HEK293T (cell line): ENCODE data around the gene RLBP1.
A peak's percentile ranks its signal among the peaks of the same experiment; 100 is the strongest.

Experiments used
- CTCF ChIA-PET: fragments of 350-600 bp; formaldehyde crosslinking; extraction: SDS; loops from one replicate; lab custom pipeline; 2021; ENCODE audit warnings: antibody characterized with exemption, inconsistent platforms; lab: Yijun Ruan, JAX
- POLR2A ChIA-PET: fragments of 350-600 bp; formaldehyde crosslinking; extraction: SDS; loops from one replicate; lab custom pipeline; 2020; ENCODE audit warnings: antibody characterized with exemption, inconsistent platforms; lab: Yijun Ruan, JAX
- DNase-seq: peaks from one replicate; pipeline ENCODE4 v3.0.0; 2012; ENCODE audit warnings: mixed read lengths; ENCODE audit errors: extremely low spot score
- ARNT ChIP-seq: fragments of 450-650 bp; IDR thresholded peaks from 2 replicates; pipeline ENCODE4 v1.6.1; 2017; ENCODE audit warnings: mild to moderate bottlenecking
- BHLHE40 ChIP-seq: fragments of 450-650 bp; IDR thresholded peaks from 2 replicates; pipeline ENCODE4 v1.6.1; 2016; ENCODE audit warnings: mild to moderate bottlenecking, moderate library complexity, borderline replicate concordance
- CTBP1 ChIP-seq: fragments of 450-650 bp; IDR thresholded peaks from 2 replicates; pipeline ENCODE4 v1.6.1; 2016; ENCODE audit warnings: borderline replicate concordance
- ELF4 ChIP-seq: fragments of 450-650 bp; IDR thresholded peaks from 2 replicates; pipeline ENCODE4 v1.6.1; 2017; ENCODE audit warnings: antibody characterized with exemption
- FOXA1 ChIP-seq: fragments of 450-650 bp; IDR thresholded peaks from 2 replicates; pipeline ENCODE4 v1.6.1; 2016; ENCODE audit warnings: mild to moderate bottlenecking
- FOXK2 ChIP-seq: fragments of 450-650 bp; IDR thresholded peaks from 2 replicates; pipeline ENCODE4 v1.6.1; 2016; ENCODE audit warnings: mild to moderate bottlenecking
- FOXM1 ChIP-seq: fragments of 450-650 bp; IDR thresholded peaks from 2 replicates; pipeline ENCODE4 v1.6.1; 2017; ENCODE audit warnings: mild to moderate bottlenecking, borderline replicate concordance
- HDGF ChIP-seq: fragments of 450-650 bp; IDR thresholded peaks from 2 replicates; pipeline ENCODE4 v1.6.1; 2017; ENCODE audit warnings: antibody characterized with exemption, borderline replicate concordance
- L3MBTL2 ChIP-seq: fragments of 450-650 bp; conservative IDR thresholded peaks from 2 replicates; pipeline ENCODE4 v1.6.1; 2016; ENCODE audit warnings: mild to moderate bottlenecking
- LEF1 ChIP-seq: fragments of 450-650 bp; IDR thresholded peaks from 2 replicates; pipeline ENCODE4 v1.6.1; 2017; ENCODE audit warnings: mild to moderate bottlenecking, borderline replicate concordance
- NFRKB ChIP-seq: fragments of 450-650 bp; IDR thresholded peaks from 2 replicates; pipeline ENCODE4 v1.6.1; 2016; ENCODE audit warnings: mild to moderate bottlenecking, moderate library complexity
- SP1 ChIP-seq: fragments of 450-650 bp; IDR thresholded peaks from 2 replicates; pipeline ENCODE4 v1.6.1; 2017
- SUZ12 ChIP-seq: fragments of 450-650 bp; IDR thresholded peaks from 2 replicates; pipeline ENCODE4 v1.6.1; 2016; ENCODE audit warnings: mild to moderate bottlenecking
- TARDBP ChIP-seq: fragments of 450-650 bp; IDR thresholded peaks from 2 replicates; pipeline ENCODE4 v1.6.1; 2016
- ZNF384 ChIP-seq: fragments of 450-650 bp; IDR thresholded peaks from 2 replicates; pipeline ENCODE4 v1.6.1; 2016
- TF ChIP-seq, protein P1 (sequence below): fragments of 450-650 bp; IDR thresholded peaks from 2 replicates; pipeline ENCODE4 v1.6.1; 2016

Gene RLBP1

DNA sequence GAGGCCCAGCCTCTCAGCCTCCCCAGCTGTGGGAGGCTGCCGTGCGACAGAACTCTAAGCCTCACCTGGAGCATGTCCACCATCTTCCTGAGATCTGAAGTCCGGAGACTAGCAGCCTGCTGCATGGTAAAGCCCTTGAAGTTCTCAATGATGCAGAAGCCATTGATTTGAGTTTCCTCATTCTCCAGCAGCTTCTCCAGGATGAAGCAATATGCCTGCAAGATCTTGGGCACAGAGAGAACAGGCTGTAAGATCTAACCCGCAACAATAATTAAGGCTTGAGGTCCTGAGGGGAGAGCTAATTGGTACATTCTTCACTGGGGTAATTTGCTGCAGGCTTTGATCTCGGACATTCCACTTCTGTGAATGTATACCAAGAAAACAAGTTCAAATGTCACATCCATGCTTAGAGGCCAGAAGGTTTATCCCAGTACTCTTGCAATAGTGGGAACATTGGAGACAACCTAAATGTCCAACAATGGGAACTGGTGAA lies 9.7 kb downstream of the RLBP1 start:
- no peak for TF ChIP-seq LEF1
- no peak for TF ChIP-seq FOXK2
- no peak for TF ChIP-seq CTBP1
- TF ChIP-seq FOXM1 = no peak
- no peak for TF ChIP-seq ARNT
- no peak for TF ChIP-seq BHLHE40
- TF ChIP-seq NFRKB = no peak
- no peak for TF ChIP-seq L3MBTL2
- TF ChIP-seq, protein P1, sequence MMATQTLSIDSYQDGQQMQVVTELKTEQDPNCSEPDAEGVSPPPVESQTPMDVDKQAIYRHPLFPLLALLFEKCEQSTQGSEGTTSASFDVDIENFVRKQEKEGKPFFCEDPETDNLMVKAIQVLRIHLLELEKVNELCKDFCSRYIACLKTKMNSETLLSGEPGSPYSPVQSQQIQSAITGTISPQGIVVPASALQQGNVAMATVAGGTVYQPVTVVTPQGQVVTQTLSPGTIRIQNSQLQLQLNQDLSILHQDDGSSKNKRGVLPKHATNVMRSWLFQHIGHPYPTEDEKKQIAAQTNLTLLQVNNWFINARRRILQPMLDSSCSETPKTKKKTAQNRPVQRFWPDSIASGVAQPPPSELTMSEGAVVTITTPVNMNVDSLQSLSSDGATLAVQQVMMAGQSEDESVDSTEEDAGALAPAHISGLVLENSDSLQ = no peak
- ChIA-PET POLR2A (no interaction called here), CTCF (no interaction called here)
- DNase-seq = no peak

DNA sequence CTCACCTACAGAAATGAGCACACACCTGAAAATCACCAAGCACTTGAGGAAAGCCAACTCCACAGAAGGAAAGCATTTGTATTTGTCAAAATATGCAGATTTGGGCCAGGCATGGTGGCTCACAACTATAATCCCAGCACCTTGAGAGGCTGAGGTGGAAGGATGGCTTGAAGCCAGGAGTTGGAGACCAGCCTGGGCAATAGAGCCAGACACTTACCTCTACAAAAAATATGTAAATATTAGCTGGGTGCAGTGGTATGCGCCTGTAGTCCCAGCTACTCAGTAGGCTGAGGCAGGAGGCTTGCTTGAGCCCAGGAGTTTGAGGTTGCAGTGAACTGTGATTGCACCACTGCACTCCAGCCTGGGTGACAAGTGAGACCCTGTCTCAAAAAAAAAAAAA lies 12.3 kb downstream of the RLBP1 start:
- no peak for TF ChIP-seq FOXK2
- TF ChIP-seq TARDBP = no peak
- no peak for TF ChIP-seq NFRKB
- TF ChIP-seq FOXA1 = no peak
- TF ChIP-seq ARNT = no peak
- TF ChIP-seq ELF4 = no peak
- no peak for TF ChIP-seq FOXM1
- no peak for TF ChIP-seq L3MBTL2
- TF ChIP-seq, protein P1 = no peak
- TF ChIP-seq BHLHE40 = no peak
- TF ChIP-seq ZNF384 = no peak
- TF ChIP-seq SP1 = no peak
- TF ChIP-seq CTBP1 = no peak
- TF ChIP-seq LEF1 = no peak
- ChIA-PET POLR2A (interaction anchor here (1.7 kb wide), 1 partner anchor 35 kb away, joined by 8 read pairs; the partner anchor contains the start of gene FANCI), CTCF (interaction anchor here (0.9 kb wide), 1 partner anchor 11 kb away, joined by 3 read pairs; no protein-coding TSS in a partner anchor)

DNA sequence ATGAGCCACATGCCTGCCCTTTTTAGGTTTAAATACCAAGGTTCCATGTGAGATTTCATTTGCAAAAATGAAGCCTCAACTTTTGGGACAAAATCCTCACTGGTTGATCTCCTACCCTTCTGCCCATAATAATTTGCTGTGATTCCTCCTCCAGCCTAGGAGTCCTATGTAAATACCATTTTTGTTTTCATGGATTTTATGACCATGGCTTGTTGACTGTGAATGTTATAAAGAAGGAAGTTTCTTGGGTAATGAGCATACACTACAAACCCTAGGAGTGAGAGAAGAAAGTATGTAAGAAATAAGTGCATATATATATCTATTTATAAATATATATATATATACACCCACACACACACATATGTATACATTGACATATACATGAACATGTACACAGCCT lies 13.1 kb downstream of the RLBP1 start:
- TF ChIP-seq HDGF (no peak), ARNT (no peak), NFRKB (no peak), FOXM1 (no peak), ELF4 (no peak), FOXK2 (no peak), SUZ12 (no peak), L3MBTL2 (no peak), CTBP1 (no peak), TARDBP (no peak), ZNF384 (no peak), LEF1 (no peak), BHLHE40 (no peak), FOXA1 (no peak), SP1 (no peak)
- TF ChIP-seq, protein P1 = no peak
- CTCF ChIA-PET = interaction anchor here (1.2 kb wide), 1 partner anchor 57 kb away, joined by 5 read pairs; no protein-coding TSS in a partner anchor
- no peak for DNase-seq
- POLR2A ChIA-PET = interaction anchor here (2.0 kb wide), 1 partner anchor 34 kb away, joined by 5 read pairs; no protein-coding TSS in a partner anchor

More for the DNA sequence above, 12.3 kb downstream of the RLBP1 start:
- no peak for DNase-seq

DNA sequence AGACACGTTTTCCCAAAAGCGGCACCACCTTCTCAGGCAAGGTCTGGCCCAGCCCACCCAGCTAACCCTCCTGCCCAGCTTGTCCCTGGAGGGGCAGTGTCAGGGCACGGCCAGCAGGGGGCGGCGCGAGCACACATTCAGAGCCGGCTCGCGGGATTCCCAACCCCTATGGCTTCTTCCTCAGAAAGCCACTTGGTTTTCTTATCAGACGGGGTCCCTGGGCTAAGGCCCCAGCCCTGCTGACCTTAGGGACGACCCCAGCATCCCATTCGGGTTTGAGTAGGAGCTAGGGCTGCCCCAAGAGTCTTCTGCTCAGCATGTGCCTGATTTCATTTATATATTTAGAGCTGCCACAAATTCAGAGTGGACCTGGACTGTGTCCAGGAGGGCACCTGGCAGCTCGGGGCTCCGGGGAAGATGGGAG lies 14.5 kb downstream of the RLBP1 start:
- TF ChIP-seq SP1 = no peak
- TF ChIP-seq HDGF = no peak
- no peak for TF ChIP-seq NFRKB
- TF ChIP-seq L3MBTL2 = no peak
- TF ChIP-seq ZNF384 = no peak
- CTCF ChIA-PET = interaction anchor here (0.5 to 2.5 kb wide), 35 partner anchors 8 to 151 kb away, joined by 3 to 33 read pairs (median 4); partner anchors contain the start of gene FANCI
- POLR2A ChIA-PET = interaction anchor here (1.3 to 2.0 kb wide), 4 partner anchors 8 to 38 kb away, joined by 3 to 29 read pairs (median 6); partner anchors contain the start of gene FANCI
- DNase-seq = peak; percentile 95

DNA sequence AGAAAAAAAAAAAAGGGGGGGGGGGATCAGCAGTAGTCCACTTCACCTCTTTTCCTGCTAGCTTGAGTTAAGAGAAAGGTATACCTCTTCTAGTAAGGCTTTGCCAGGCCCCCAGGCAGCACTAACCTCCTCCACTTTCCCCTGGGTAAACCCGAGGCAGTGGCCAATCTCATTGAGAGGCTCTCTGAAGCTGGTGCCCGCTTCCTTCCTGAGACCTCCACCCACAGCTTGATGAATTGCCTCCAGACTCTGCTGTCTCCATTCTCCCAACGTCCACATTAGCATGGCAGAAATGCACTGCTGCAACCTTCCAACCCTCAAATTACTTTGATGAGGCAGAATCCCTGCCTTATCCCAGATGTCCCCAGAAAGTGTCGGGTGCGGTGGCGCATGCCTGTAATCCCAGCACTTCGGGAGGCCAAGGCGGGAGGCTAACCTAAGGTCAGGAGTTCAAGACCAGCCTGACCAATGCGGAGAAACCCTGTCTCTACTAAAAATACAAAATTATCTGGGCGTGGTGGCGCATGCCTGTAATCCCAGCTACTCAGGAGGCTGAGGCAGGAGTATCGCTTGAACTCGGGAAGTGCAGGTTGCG lies 15.3 kb downstream of the RLBP1 start:
- CTCF ChIA-PET = interaction anchor here (0.5 to 2.5 kb wide), 25 partner anchors 8 to 152 kb away, joined by 3 to 33 read pairs (median 6); partner anchors contain the start of gene FANCI
- TF ChIP-seq ARNT = no peak
- TF ChIP-seq ZNF384 = no peak
- no peak for TF ChIP-seq L3MBTL2
- no peak for TF ChIP-seq HDGF
- TF ChIP-seq LEF1 = no peak
- TF ChIP-seq CTBP1 = no peak
- no peak for TF ChIP-seq FOXM1
- TF ChIP-seq SP1 = no peak
- TF ChIP-seq, protein P1 = no peak
- no peak for TF ChIP-seq ELF4
- no peak for TF ChIP-seq TARDBP
- no peak for TF ChIP-seq FOXK2
- TF ChIP-seq SUZ12 = no peak
- TF ChIP-seq BHLHE40 = no peak
- TF ChIP-seq NFRKB = no peak
- no peak for TF ChIP-seq FOXA1
- POLR2A ChIA-PET = interaction anchor here (1.2 to 2.0 kb wide), 5 partner anchors 9 to 39 kb away, joined by 3 to 29 read pairs (median 7); partner anchors contain the start of gene FANCI
- no peak for DNase-seq
